KMS-11 (cell line): Measurements from ENCODE around the gene CLHC1.

Experiments
- H2AFZ ChIP-seq: fragments of 200-600 bp; sonication (generic); 2 replicates; pipeline ENCODE4 v1.6.1; 2016; ENCODE audit warnings: antibody characterized with exemption, mixed run types, low read depth
- H3K27ac ChIP-seq: fragments of 200-600 bp; sonication (generic); 2 replicates; pipeline ENCODE4 v1.6.1; 2016; ENCODE audit warnings: mild to moderate bottlenecking, mixed run types
- H3K27me3 ChIP-seq: fragments of 200-600 bp; sonication (generic); 2 replicates; pipeline ENCODE4 v1.6.1; 2017; ENCODE audit warnings: mild to moderate bottlenecking, low read depth, mixed run types, moderate library complexity; ENCODE audit not compliant: insufficient read depth
- H3K36me3 ChIP-seq: fragments of 200-600 bp; sonication (generic); 2 replicates; pipeline ENCODE4 v1.6.1; 2017; ENCODE audit warnings: mild to moderate bottlenecking, mixed run types; ENCODE audit not compliant: insufficient read depth
- H3K4me1 ChIP-seq: fragments of 200-600 bp; sonication (generic); 2 replicates; pipeline ENCODE4 v1.6.1; 2016; ENCODE audit warnings: mild to moderate bottlenecking, low read depth, mixed run types; ENCODE audit not compliant: poor library complexity, severe bottlenecking
- H3K4me2 ChIP-seq: fragments of 200-600 bp; sonication (generic); 2 replicates; pipeline ENCODE4 v1.7.0; 2016; ENCODE audit warnings: mild to moderate bottlenecking, mixed run types
- H3K4me3 ChIP-seq: fragments of 200-600 bp; sonication (generic); IDR thresholded peaks from 2 replicates; pipeline ENCODE4 v1.6.1; 2017; ENCODE audit warnings: low read depth, low read length, mixed read lengths; ENCODE audit not compliant: insufficient read depth
- H3K79me2 ChIP-seq: fragments of 200-600 bp; sonication (generic); 2 replicates; pipeline ENCODE4 v1.6.1; 2016; ENCODE audit warnings: low read depth, mixed run types; ENCODE audit not compliant: insufficient read depth
- H3K9ac ChIP-seq: fragments of 200-600 bp; sonication (generic); 2 replicates; pipeline ENCODE4 v1.6.1; 2016; ENCODE audit warnings: mild to moderate bottlenecking, mixed run types
- H4K20me1 ChIP-seq: fragments of 200-600 bp; sonication (generic); 2 replicates; pipeline ENCODE4 v1.6.1; 2016; ENCODE audit warnings: mild to moderate bottlenecking, mixed run types; ENCODE audit not compliant: insufficient read depth
- TF ChIP-seq, protein P1 (sequence below): fragments of 200-600 bp; sonication (generic); conservative IDR thresholded peaks from 2 replicates; pipeline ENCODE4 v1.6.1; 2017; ENCODE audit warnings: low read depth, mild to moderate bottlenecking, antibody characterized with exemption, low read length, moderate library complexity, mixed read lengths

CLHC1 gene

DNA sequence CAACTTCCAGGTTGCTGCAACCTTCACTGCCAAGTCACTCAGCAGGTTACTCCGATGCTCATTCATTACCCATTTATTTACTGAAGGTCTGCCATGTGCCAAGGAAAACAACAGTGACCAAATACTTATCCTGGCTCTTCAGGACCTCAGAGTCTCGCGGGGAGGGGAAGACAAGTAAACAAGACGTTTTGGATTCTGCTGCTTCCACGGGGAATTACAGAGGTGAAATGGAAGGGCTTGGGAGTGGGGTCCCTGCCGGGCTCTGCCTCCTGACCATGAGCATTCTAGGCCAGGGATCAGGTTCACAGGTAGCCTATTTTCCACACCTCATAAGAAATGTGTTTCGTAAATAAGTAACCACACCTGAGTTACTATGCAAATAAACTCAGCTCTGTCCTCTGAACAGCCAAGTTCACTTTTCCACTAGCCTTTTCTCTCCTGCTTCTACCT lies 68.1 kb downstream of the CLHC1 start:
- Histone ChIP-seq H3K4me1 (peaks cover 28% of the 10 kb centered on the region), H2AFZ (no peak overlapping the region)

DNA sequence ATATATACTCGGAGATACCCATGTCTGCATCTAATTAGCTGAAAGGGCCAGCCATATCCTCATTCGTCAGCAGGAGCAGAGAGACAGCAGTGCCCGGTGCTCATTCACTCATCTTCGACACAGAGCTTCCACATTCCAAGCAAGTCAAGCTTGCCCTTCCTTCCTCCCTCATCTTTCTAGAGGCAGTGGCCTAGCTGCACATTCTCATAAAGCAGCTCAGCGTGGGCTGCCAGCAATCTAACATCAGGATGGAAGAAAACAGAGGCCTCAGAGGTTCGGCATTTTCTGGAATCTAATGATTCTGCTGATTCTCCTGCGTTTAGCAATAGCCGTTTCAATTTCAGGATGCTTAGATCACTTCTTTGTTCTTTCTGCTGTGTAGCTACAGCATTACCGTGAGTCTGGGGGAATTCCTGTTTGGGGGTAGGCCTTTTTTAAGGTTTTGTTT lies 68.8 kb downstream of the CLHC1 start:
- Histone ChIP-seq H3K27ac (no peak overlapping the region), H3K4me1 (peaks cover 23% of the 10 kb centered on the region), H3K4me3 (no peak overlapping the region), H4K20me1 (no peaks in the 10 kb centered on the region), H3K79me2 (no peaks in the 10 kb centered on the region), H3K9ac (no peak overlapping the region), H3K36me3 (no peaks in the 10 kb centered on the region), H3K27me3 (no peaks in the 10 kb centered on the region), H3K4me2 (no peak overlapping the region), H2AFZ (no peak overlapping the region)
- TF ChIP-seq, protein P1, sequence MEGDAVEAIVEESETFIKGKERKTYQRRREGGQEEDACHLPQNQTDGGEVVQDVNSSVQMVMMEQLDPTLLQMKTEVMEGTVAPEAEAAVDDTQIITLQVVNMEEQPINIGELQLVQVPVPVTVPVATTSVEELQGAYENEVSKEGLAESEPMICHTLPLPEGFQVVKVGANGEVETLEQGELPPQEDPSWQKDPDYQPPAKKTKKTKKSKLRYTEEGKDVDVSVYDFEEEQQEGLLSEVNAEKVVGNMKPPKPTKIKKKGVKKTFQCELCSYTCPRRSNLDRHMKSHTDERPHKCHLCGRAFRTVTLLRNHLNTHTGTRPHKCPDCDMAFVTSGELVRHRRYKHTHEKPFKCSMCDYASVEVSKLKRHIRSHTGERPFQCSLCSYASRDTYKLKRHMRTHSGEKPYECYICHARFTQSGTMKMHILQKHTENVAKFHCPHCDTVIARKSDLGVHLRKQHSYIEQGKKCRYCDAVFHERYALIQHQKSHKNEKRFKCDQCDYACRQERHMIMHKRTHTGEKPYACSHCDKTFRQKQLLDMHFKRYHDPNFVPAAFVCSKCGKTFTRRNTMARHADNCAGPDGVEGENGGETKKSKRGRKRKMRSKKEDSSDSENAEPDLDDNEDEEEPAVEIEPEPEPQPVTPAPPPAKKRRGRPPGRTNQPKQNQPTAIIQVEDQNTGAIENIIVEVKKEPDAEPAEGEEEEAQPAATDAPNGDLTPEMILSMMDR, result no peak

More for the DNA sequence above, 68.1 kb downstream of the CLHC1 start:
- H3K27me3 ChIP-seq, result no peaks in the 10 kb centered on the region
- H3K27ac ChIP-seq, result no peak overlapping the region
- no peak overlapping the region for H3K4me3 ChIP-seq
- no peak overlapping the region for H3K4me2 ChIP-seq
- TF ChIP-seq, protein P1, result no peak
- H3K36me3 ChIP-seq, result no peaks in the 10 kb centered on the region
- H3K79me2 ChIP-seq, result no peaks in the 10 kb centered on the region
- H4K20me1 ChIP-seq, result no peaks in the 10 kb centered on the region
- no peak overlapping the region for H3K9ac ChIP-seq

DNA sequence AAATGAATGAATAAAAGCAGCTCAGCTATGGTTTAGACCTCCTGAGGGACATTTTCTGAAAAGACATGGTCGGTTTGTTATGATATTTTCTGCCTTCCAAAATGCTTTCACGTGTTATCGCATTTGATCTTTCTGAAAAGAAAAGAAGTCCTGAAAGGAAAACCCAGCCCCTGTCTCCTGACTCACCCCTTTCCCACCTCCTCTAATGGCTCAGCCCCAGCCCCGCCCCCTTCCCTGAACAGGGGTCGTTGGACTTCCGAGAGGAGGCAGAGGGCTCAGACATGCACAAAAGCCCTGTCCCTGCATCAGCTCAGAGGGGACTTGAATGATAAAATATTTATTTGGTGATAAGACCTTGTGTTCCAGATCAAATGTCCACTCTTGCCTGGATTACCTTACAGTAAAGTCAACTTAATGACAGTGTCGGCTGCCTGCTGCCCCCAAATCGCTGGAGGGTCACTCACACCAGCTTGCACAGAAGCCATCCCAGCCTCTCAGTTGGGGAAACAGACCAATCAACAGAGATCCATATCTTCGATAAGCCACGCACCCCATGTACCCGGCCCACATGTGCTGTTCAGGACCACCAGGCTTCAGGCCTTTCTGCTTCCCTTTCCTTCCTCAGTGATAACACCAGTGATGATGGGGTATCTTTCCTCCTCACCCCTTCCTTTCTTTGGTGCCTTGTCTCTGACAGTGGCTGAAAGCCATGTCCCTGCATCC lies 69.6 kb downstream of the CLHC1 start:
- no peak overlapping the region for H3K27ac ChIP-seq

DNA sequence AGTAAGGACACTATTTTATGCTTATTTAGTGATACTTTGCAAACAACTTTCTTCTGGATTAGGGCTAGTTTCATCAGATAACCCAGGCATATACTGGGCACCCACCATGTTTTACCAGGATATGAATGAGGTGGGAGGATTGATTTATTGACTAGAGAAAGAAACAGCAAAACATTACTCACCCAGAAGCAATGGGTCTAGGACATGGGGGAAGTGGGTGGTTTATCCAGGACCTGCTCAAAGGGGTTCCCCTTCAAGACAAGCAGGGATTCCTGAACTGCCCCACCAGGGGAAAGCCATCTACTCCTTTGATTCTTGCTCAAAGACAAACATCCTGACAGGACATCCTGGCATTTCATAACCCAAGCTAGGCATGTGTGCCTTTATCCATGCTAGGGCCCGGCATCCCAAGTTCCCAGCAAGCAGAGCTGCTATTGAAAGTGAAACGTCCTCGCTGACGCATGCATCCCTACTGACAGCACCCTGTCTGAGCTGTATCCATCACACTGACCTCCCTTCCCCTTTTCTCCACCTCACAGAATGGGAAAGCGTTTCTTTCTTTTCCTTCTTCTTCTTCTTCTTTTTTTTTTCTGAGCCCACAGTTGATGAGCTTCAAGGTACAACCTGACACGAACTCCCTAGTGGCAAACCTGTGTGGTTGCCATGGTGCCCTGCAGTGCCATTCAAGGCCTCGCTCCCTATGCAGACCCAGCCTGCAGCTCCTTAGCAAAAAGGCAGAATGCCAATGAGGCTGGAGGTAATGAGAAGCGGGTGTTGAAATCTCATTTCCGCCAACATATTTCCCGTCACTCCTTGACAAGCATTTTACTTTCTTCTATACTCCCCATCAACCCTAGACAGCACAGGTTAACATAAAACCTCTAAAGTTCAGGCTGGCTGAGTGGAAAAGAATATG lies 70.5 kb downstream of the CLHC1 start:
- H3K9ac ChIP-seq, result no peak overlapping the region
- peaks cover 11% of the 10 kb centered on the region for H3K4me1 ChIP-seq
- no peaks in the 10 kb centered on the region for H3K36me3 ChIP-seq
- no peak overlapping the region for H3K27ac ChIP-seq
- H3K79me2 ChIP-seq, result no peaks in the 10 kb centered on the region
- H4K20me1 ChIP-seq, result no peaks in the 10 kb centered on the region
- TF ChIP-seq, protein P1, result no peak
- no peak overlapping the region for H3K4me3 ChIP-seq
- H3K27me3 ChIP-seq, result no peaks in the 10 kb centered on the region
- no peak overlapping the region for H2AFZ ChIP-seq
- H3K4me2 ChIP-seq, result no peak overlapping the region

More for the DNA sequence above, 69.6 kb downstream of the CLHC1 start:
- Histone ChIP-seq H2AFZ (no peak overlapping the region), H3K79me2 (no peaks in the 10 kb centered on the region), H3K4me1 (peaks cover 15% of the 10 kb centered on the region), H3K36me3 (no peaks in the 10 kb centered on the region), H3K27me3 (no peaks in the 10 kb centered on the region), H3K4me3 (no peak overlapping the region), H4K20me1 (no peaks in the 10 kb centered on the region), H3K9ac (no peak overlapping the region), H3K4me2 (no peak overlapping the region)
- TF ChIP-seq, protein P1, result no peak
